Activated naive CD8-positive, alpha-beta T cell (primary cell): ENCODE results near the gene AHDC1.
A peak's percentile ranks its signal among the peaks of the same experiment; 100 is the strongest.
"Not testable (repeated sequence)": the region's sequence is repeated elsewhere in the genome, so short reads cannot be mapped to it uniquely, and the experiment has no call there.

ENCODE experiments used
- H3K27ac Mint-ChIP-seq: one replicate; pipeline ENCODE4 v1.8.0; 2021; ENCODE audit warnings: mixed read lengths
- H3K27me3 Mint-ChIP-seq: one replicate; pipeline ENCODE4 v1.8.0; 2021; ENCODE audit warnings: mixed read lengths
- H3K36me3 Mint-ChIP-seq: one replicate; pipeline ENCODE4 v1.8.0; 2021; ENCODE audit warnings: mixed read lengths
- H3K4me1 Mint-ChIP-seq: one replicate; pipeline ENCODE4 v1.8.0; 2021; ENCODE audit warnings: low read depth, mixed read lengths
- H3K4me3 Mint-ChIP-seq: one replicate; pipeline ENCODE4 v1.8.0; 2021; ENCODE audit warnings: mild to moderate bottlenecking, mixed read lengths
- H3K9me3 Mint-ChIP-seq: one replicate; pipeline ENCODE4 v1.8.0; 2021; ENCODE audit warnings: low read depth, mixed read lengths

The AHDC1 gene

GRCh38 chr1:27509127-27510080 is 94.5 kb downstream of the AHDC1 start:
- Mint-ChIP-seq H3K27ac (no peak overlapping the region), H3K9me3 (no peaks in the 10 kb centered on the region), H3K4me3 (no peak overlapping the region), H3K27me3 (no peaks in the 10 kb centered on the region), H3K4me1 (peaks cover 8% of the 10 kb centered on the region), H3K36me3 (no peaks in the 10 kb centered on the region)

- H3K27me3 Mint-ChIP-seq, result no peaks in the 10 kb centered on the region
- H3K36me3 Mint-ChIP-seq, result no peaks in the 10 kb centered on the region
- no peak overlapping the region for H3K27ac Mint-ChIP-seq
- H3K4me1 Mint-ChIP-seq, result peaks cover 8% of the 10 kb centered on the region
- H3K4me3 Mint-ChIP-seq, result no peak overlapping the region
- no peaks in the 10 kb centered on the region for H3K9me3 Mint-ChIP-seq
Measured at GRCh38 chr1:27507960-27508665, 95.8 kb downstream of the AHDC1 start.

GRCh38 chr1:27506703-27507102 is 97.2 kb downstream of the AHDC1 start:
- H3K36me3 Mint-ChIP-seq, result no peaks in the 10 kb centered on the region
- no peaks in the 10 kb centered on the region for H3K27me3 Mint-ChIP-seq
- H3K4me1 Mint-ChIP-seq, result peaks cover 8% of the 10 kb centered on the region
- H3K4me3 Mint-ChIP-seq, result no peak overlapping the region
- no peaks in the 10 kb centered on the region for H3K9me3 Mint-ChIP-seq
- H3K27ac Mint-ChIP-seq, result no peak overlapping the region

GRCh38 chr1:27505420-27505680 is 98.6 kb downstream of the AHDC1 start:
- peaks cover 8% of the 10 kb centered on the region for H3K4me1 Mint-ChIP-seq
- H3K27me3 Mint-ChIP-seq, result no peaks in the 10 kb centered on the region
- H3K4me3 Mint-ChIP-seq, result no peak overlapping the region
- H3K36me3 Mint-ChIP-seq, result no peaks in the 10 kb centered on the region
- no peaks in the 10 kb centered on the region for H3K9me3 Mint-ChIP-seq
- no peak overlapping the region for H3K27ac Mint-ChIP-seq

GRCh38 chr1:27504588-27505419 is 99.1 kb downstream of the AHDC1 start:
- no peak overlapping the region for H3K4me3 Mint-ChIP-seq
- peaks cover 8% of the 10 kb centered on the region for H3K4me1 Mint-ChIP-seq
- H3K27me3 Mint-ChIP-seq, result no peaks in the 10 kb centered on the region
- H3K9me3 Mint-ChIP-seq, result no peaks in the 10 kb centered on the region
- no peaks in the 10 kb centered on the region for H3K36me3 Mint-ChIP-seq
- no peak overlapping the region for H3K27ac Mint-ChIP-seq

GRCh38 chr1:27503844-27504587 is 99.9 kb downstream of the AHDC1 start:
- no peaks in the 10 kb centered on the region for H3K36me3 Mint-ChIP-seq
- H3K27me3 Mint-ChIP-seq, result no peaks in the 10 kb centered on the region
- H3K9me3 Mint-ChIP-seq, result no peaks in the 10 kb centered on the region
- H3K4me1 Mint-ChIP-seq, result peaks cover 5% of the 10 kb centered on the region
- H3K4me3 Mint-ChIP-seq, result no peak overlapping the region
- no peak overlapping the region for H3K27ac Mint-ChIP-seq

- Mint-ChIP-seq H3K4me1 (peaks cover 2% of the 10 kb centered on the region), H3K36me3 (no peaks in the 10 kb centered on the region), H3K9me3 (no peaks in the 10 kb centered on the region), H3K27me3 (no peaks in the 10 kb centered on the region), H3K27ac (no peak overlapping the region), H3K4me3 (no peak overlapping the region)
Measured at GRCh38 chr1:27503033-27503432, 100.9 kb downstream of the AHDC1 start.

- H3K4me3 Mint-ChIP-seq, H3K4me1 Mint-ChIP-seq, H3K9me3 Mint-ChIP-seq, H3K27me3 Mint-ChIP-seq, H3K27ac Mint-ChIP-seq, H3K36me3 Mint-ChIP-seq: not testable (repeated sequence)
Measured at GRCh38 chr1:27501159-27501558, 102.8 kb downstream of the AHDC1 start.

- Mint-ChIP-seq H3K9me3 (no peaks in the 10 kb centered on the region), H3K36me3 (no peaks in the 10 kb centered on the region), H3K27ac (no peak overlapping the region), H3K4me1 (no peaks in the 10 kb centered on the region), H3K27me3 (no peaks in the 10 kb centered on the region), H3K4me3 (no peak overlapping the region)
Measured at GRCh38 chr1:27499142-27499541, 104.8 kb downstream of the AHDC1 start.

GRCh38 chr1:27496604-27497155 is 107.3 kb downstream of the AHDC1 start:
- H3K4me1 Mint-ChIP-seq, result peaks cover 8% of the 10 kb centered on the region
- H3K9me3 Mint-ChIP-seq, result no peaks in the 10 kb centered on the region
- H3K27ac Mint-ChIP-seq, result no peak overlapping the region
- no peak overlapping the region for H3K4me3 Mint-ChIP-seq
- no peaks in the 10 kb centered on the region for H3K27me3 Mint-ChIP-seq
- H3K36me3 Mint-ChIP-seq, result no peaks in the 10 kb centered on the region

GRCh38 chr1:27492796-27493195 is 111.1 kb downstream of the AHDC1 start:
- Mint-ChIP-seq H3K4me1 (peaks cover 25% of the 10 kb centered on the region), H3K4me3 (no peak overlapping the region), H3K36me3 (no peaks in the 10 kb centered on the region), H3K27ac (peak overlapping the region; percentile 41), H3K27me3 (no peaks in the 10 kb centered on the region), H3K9me3 (no peaks in the 10 kb centered on the region)

- peak overlapping the region; percentile 41 for H3K27ac Mint-ChIP-seq
- H3K9me3 Mint-ChIP-seq, result no peaks in the 10 kb centered on the region
- H3K27me3 Mint-ChIP-seq, result no peaks in the 10 kb centered on the region
- no peak overlapping the region for H3K4me3 Mint-ChIP-seq
- H3K4me1 Mint-ChIP-seq, result peaks cover 25% of the 10 kb centered on the region
- no peaks in the 10 kb centered on the region for H3K36me3 Mint-ChIP-seq
Measured at GRCh38 chr1:27491748-27492700, 111.9 kb downstream of the AHDC1 start.

GRCh38 chr1:27489973-27490741 is 113.8 kb downstream of the AHDC1 start, which contains the start of gene WASF2:
Gene WASF2 (minus strand): TSS chr1:27490167. CDS start chr1:27428890, 61,277 bp downstream.
- H3K9me3 Mint-ChIP-seq, result no peaks in the 10 kb centered on the region
- H3K4me1 Mint-ChIP-seq, result peaks cover 37% of the 10 kb centered on the region
- H3K27ac Mint-ChIP-seq, result peak within 1 kb of the TSS; percentile 99

More at GRCh38 chr1:27489973-27490741, 113.8 kb downstream of the AHDC1 start, which contains the start of gene WASF2:
- peak within 1 kb of the TSS; percentile 97 for H3K4me3 Mint-ChIP-seq
- no peaks in the 10 kb centered on the region for H3K27me3 Mint-ChIP-seq
- H3K36me3 Mint-ChIP-seq, result no peaks in the 10 kb centered on the region
